Keratinocyte (primary cell): ENCODE results near the gene TMEM135.

Experiments used
- CTCF ChIP-seq, 3 experiments: IDR thresholded peaks in 1 of 3; conservative IDR thresholded peaks in 1 of 3; optimal IDR thresholded peaks in 1 of 3; 2 replicates in 2 of 3; 3 replicates in 1 of 3; pipeline versions ENCODE3 to v1.5.1; 2011; ENCODE audit warnings: low read length in 3 of 3, mild to moderate bottlenecking in 3 of 3, moderate library complexity in 2 of 3, control low read depth in 1 of 3, inconsistent platforms in 1 of 3; ENCODE audit not compliant: insufficient read depth in 2 of 3; ENCODE audit errors: extremely low read depth in 1 of 3
- EZH2 ChIP-seq: IDR thresholded peaks from one replicate; pipeline ENCODE4 v1.6.1; 2012; ENCODE audit warnings: inconsistent platforms, mild to moderate bottlenecking, low read length, moderate library complexity

- TF ChIP-seq CTCF (optimal IDR thresholded peaks at IDR 0.05 in 1 of 3, IDR thresholded peaks at IDR 0.05 in 1 of 3, conservative IDR thresholded peaks at IDR 0.05 in 1 of 3; ENCODE audit: extremely low read depth in 1 of 3, insufficient read depth in 2 of 3, low read length in 3 of 3) (no peak), EZH2 (no peak)
Measured at GRCh38 chr11:87194985-87195820, 157.5 kb downstream of the TMEM135 start.
